HUES6 (cell line): Measurements from ENCODE around the gene AKAP6.

Experiments
- H3K27ac ChIP-seq: 2 replicates; pipeline ENCODE4 v1.7.0; 2013; ENCODE audit warnings: low read depth, mild to moderate bottlenecking, low read length, inconsistent platforms
- H3K27me3 ChIP-seq: 2 replicates; pipeline ENCODE4 v1.6.1; 2013; ENCODE audit warnings: low read length; ENCODE audit not compliant: control insufficient read depth, insufficient read depth
- H3K36me3 ChIP-seq: 2 replicates; pipeline ENCODE4 v1.6.1; 2013; ENCODE audit warnings: low read length; ENCODE audit not compliant: control insufficient read depth, insufficient read depth
- H3K4me1 ChIP-seq: 2 replicates; pipeline ENCODE4 v1.6.1; 2013; ENCODE audit warnings: low read length; ENCODE audit not compliant: control insufficient read depth, insufficient read depth
- H3K4me3 ChIP-seq: 2 replicates; pipeline ENCODE4 v1.5.1; 2013; ENCODE audit warnings: low read depth, low read length
- H3K9ac ChIP-seq: one replicate; pipeline ENCODE4 v1.6.1; 2013; ENCODE audit warnings: mild to moderate bottlenecking, low read length
- H3K9me3 ChIP-seq: 2 replicates; pipeline ENCODE4 v1.6.1; 2013; ENCODE audit warnings: low read depth, low read length; ENCODE audit not compliant: control insufficient read depth, insufficient read depth

The AKAP6 gene

GRCh38 chr14:32491416-32492016 is 162.4 kb downstream of the AKAP6 start:
- Histone ChIP-seq H3K27me3 (no peaks in the 10 kb centered on the region), H3K9ac (no peak overlapping the region), H3K36me3 (no peaks in the 10 kb centered on the region), H3K4me1 (no peaks in the 10 kb centered on the region), H3K27ac (no peak overlapping the region), H3K4me3 (no peak overlapping the region), H3K9me3 (no peaks in the 10 kb centered on the region)

GRCh38 chr14:32492457-32492856 is 163.4 kb downstream of the AKAP6 start:
- Histone ChIP-seq H3K27me3 (no peaks in the 10 kb centered on the region), H3K4me3 (no peak overlapping the region), H3K27ac (no peak overlapping the region), H3K9ac (no peak overlapping the region), H3K9me3 (no peaks in the 10 kb centered on the region), H3K36me3 (no peaks in the 10 kb centered on the region), H3K4me1 (no peaks in the 10 kb centered on the region)

GRCh38 chr14:32494609-32495434 is 165.7 kb downstream of the AKAP6 start:
- Histone ChIP-seq H3K4me1 (no peaks in the 10 kb centered on the region), H3K9ac (no peak overlapping the region), H3K4me3 (no peak overlapping the region), H3K27ac (no peak overlapping the region), H3K9me3 (no peaks in the 10 kb centered on the region), H3K27me3 (no peaks in the 10 kb centered on the region), H3K36me3 (no peaks in the 10 kb centered on the region)

- Histone ChIP-seq H3K4me3 (no peak overlapping the region), H3K27ac (no peak overlapping the region), H3K9me3 (no peaks in the 10 kb centered on the region), H3K27me3 (no peaks in the 10 kb centered on the region), H3K36me3 (no peaks in the 10 kb centered on the region), H3K9ac (no peak overlapping the region), H3K4me1 (no peaks in the 10 kb centered on the region)
Observed at GRCh38 chr14:32495435-32495734, 166.3 kb downstream of the AKAP6 start.

- H3K4me3 ChIP-seq: no peak overlapping the region
- no peaks in the 10 kb centered on the region for H3K36me3 ChIP-seq
- no peaks in the 10 kb centered on the region for H3K27me3 ChIP-seq
Observed at GRCh38 chr14:32497248-32497647, 168.2 kb downstream of the AKAP6 start.

GRCh38 chr14:32507029-32507984 is 178.2 kb downstream of the AKAP6 start:
- no peaks in the 10 kb centered on the region for H3K36me3 ChIP-seq
- H3K9me3 ChIP-seq: no peaks in the 10 kb centered on the region
- no peak overlapping the region for H3K27ac ChIP-seq
- H3K27me3 ChIP-seq: no peaks in the 10 kb centered on the region
- H3K9ac ChIP-seq: no peak overlapping the region
- no peak overlapping the region for H3K4me3 ChIP-seq
- no peaks in the 10 kb centered on the region for H3K4me1 ChIP-seq

More at GRCh38 chr14:32497248-32497647, 168.2 kb downstream of the AKAP6 start:
- Histone ChIP-seq H3K9me3 (no peaks in the 10 kb centered on the region), H3K9ac (no peak overlapping the region), H3K4me1 (no peaks in the 10 kb centered on the region), H3K27ac (no peak overlapping the region)

GRCh38 chr14:32508281-32508680 is 179.2 kb downstream of the AKAP6 start:
- no peaks in the 10 kb centered on the region for H3K9me3 ChIP-seq
- H3K4me3 ChIP-seq: no peak overlapping the region
- H3K27me3 ChIP-seq: no peaks in the 10 kb centered on the region
- H3K27ac ChIP-seq: no peak overlapping the region
- no peaks in the 10 kb centered on the region for H3K4me1 ChIP-seq
- H3K36me3 ChIP-seq: no peaks in the 10 kb centered on the region
- no peak overlapping the region for H3K9ac ChIP-seq

- Histone ChIP-seq H3K4me3 (no peak overlapping the region), H3K9me3 (no peaks in the 10 kb centered on the region), H3K9ac (no peak overlapping the region), H3K27ac (no peak overlapping the region), H3K36me3 (no peaks in the 10 kb centered on the region), H3K27me3 (no peaks in the 10 kb centered on the region), H3K4me1 (no peaks in the 10 kb centered on the region)
Observed at GRCh38 chr14:32509632-32510187, 180.6 kb downstream of the AKAP6 start.

GRCh38 chr14:32510815-32511214 is 181.7 kb downstream of the AKAP6 start:
- Histone ChIP-seq H3K4me1 (no peaks in the 10 kb centered on the region), H3K27ac (no peak overlapping the region), H3K9ac (no peak overlapping the region), H3K4me3 (no peak overlapping the region), H3K36me3 (no peaks in the 10 kb centered on the region), H3K27me3 (no peaks in the 10 kb centered on the region), H3K9me3 (no peaks in the 10 kb centered on the region)

GRCh38 chr14:32512348-32512747 is 183.2 kb downstream of the AKAP6 start:
- no peaks in the 10 kb centered on the region for H3K27me3 ChIP-seq
- no peak overlapping the region for H3K9ac ChIP-seq
- no peak overlapping the region for H3K27ac ChIP-seq
- H3K36me3 ChIP-seq: no peaks in the 10 kb centered on the region
- no peak overlapping the region for H3K4me3 ChIP-seq
- peaks cover 2% of the 10 kb centered on the region; the same call in 1 of the 2 replicates for H3K9me3 ChIP-seq
- no peaks in the 10 kb centered on the region for H3K4me1 ChIP-seq
